SK-N-SH treated with all-trans-retinoic acid at 6 μM for 48 hours (cell line): ENCODE results near the gene TEAD1.

Source experiments
- ATAC-seq: fragments of 200-7000 bp; cut with Tn5 transposase; 3 replicates; pipeline ENCODE4 v1.9.1; 2020; ENCODE audit warnings: mild to moderate bottlenecking, moderate library complexity
- ARNTL ChIP-seq: fragments of 450-650 bp; formaldehyde crosslinking; IDR thresholded peaks from 2 replicates; pipeline ENCODE4 v1.5.0; 2020; ENCODE audit warnings: low read depth, mild to moderate bottlenecking, moderate library complexity, borderline replicate concordance
- BACH2 ChIP-seq: fragments of 250-450 bp; sonication (Bioruptor Pico); IDR thresholded peaks from 2 replicates; pipeline ENCODE4 v1.9.0; 2021; ENCODE audit warnings: mild to moderate bottlenecking, borderline replicate concordance
- CREB5 ChIP-seq: fragments of 250-450 bp; sonication (Bioruptor Pico); IDR thresholded peaks from 2 replicates; pipeline ENCODE4 v1.5.1; 2020; ENCODE audit warnings: low read depth, mild to moderate bottlenecking, moderate library complexity
- CSDC2 ChIP-seq: fragments of 250-450 bp; sonication (Bioruptor Pico); IDR thresholded peaks from 2 replicates; pipeline ENCODE4 v1.5.0; 2020; ENCODE audit warnings: mild to moderate bottlenecking, moderate library complexity
- CSRNP3 ChIP-seq: fragments of 250-450 bp; sonication (Bioruptor Pico); IDR thresholded peaks from 2 replicates; pipeline ENCODE4 v1.5.1; 2021; ENCODE audit warnings: mild to moderate bottlenecking, moderate library complexity
- ESRRG ChIP-seq: fragments of 250-450 bp; sonication (Bioruptor Pico); IDR thresholded peaks from 2 replicates; pipeline ENCODE4 v1.6.1; 2021; ENCODE audit warnings: mild to moderate bottlenecking
- GLIS3 ChIP-seq: fragments of 250-450 bp; sonication (Bioruptor Pico); IDR thresholded peaks from 2 replicates; pipeline ENCODE4 v1.5.0; 2020; ENCODE audit warnings: mild to moderate bottlenecking, moderate library complexity
- OSR1 ChIP-seq: fragments of 250-450 bp; sonication (Bioruptor Pico); IDR thresholded peaks from 2 replicates; pipeline ENCODE4 v1.8.0; 2022; ENCODE audit warnings: moderate library complexity, mild to moderate bottlenecking, inconsistent platforms
- PATZ1 ChIP-seq: fragments of 250-450 bp; sonication (Bioruptor Pico); IDR thresholded peaks from 2 replicates; pipeline ENCODE4 v1.8.0; 2020; ENCODE audit warnings: mild to moderate bottlenecking, moderate library complexity, borderline replicate concordance
- POU6F1 ChIP-seq: fragments of 250-450 bp; sonication (Bioruptor Pico); IDR thresholded peaks from 2 replicates; pipeline ENCODE4 v1.8.0; 2021; ENCODE audit warnings: low read depth, mild to moderate bottlenecking, moderate library complexity, borderline replicate concordance
- PPARA ChIP-seq: fragments of 250-450 bp; sonication (Bioruptor Pico); IDR thresholded peaks from 2 replicates; pipeline ENCODE4 v1.5.0; 2020; ENCODE audit warnings: mild to moderate bottlenecking, borderline replicate concordance
- RARB ChIP-seq: fragments of 250-450 bp; sonication (Bioruptor Pico); IDR thresholded peaks from 2 replicates; pipeline ENCODE4 v1.8.0; 2021; ENCODE audit warnings: mild to moderate bottlenecking, moderate library complexity
- TOX ChIP-seq: fragments of 250-450 bp; sonication (Bioruptor Pico); IDR thresholded peaks from 2 replicates; pipeline ENCODE4 v1.8.0; 2021; ENCODE audit warnings: mild to moderate bottlenecking, moderate library complexity, borderline replicate concordance
- TSHZ2 ChIP-seq: fragments of 250-450 bp; sonication (Bioruptor Pico); IDR thresholded peaks from 2 replicates; pipeline ENCODE4 v1.5.0; 2020; ENCODE audit warnings: mild to moderate bottlenecking, moderate library complexity
- ZC3H10 ChIP-seq: fragments of 250-450 bp; sonication (Bioruptor Pico); IDR thresholded peaks from 2 replicates; pipeline ENCODE4 v1.5.1; 2021; ENCODE audit warnings: mild to moderate bottlenecking, moderate library complexity
- ZFP3 ChIP-seq: fragments of 250-450 bp; sonication (Bioruptor Pico); IDR thresholded peaks from 2 replicates; pipeline ENCODE4 v1.5.0; 2020; ENCODE audit warnings: mild to moderate bottlenecking, moderate library complexity
- ZNF565 ChIP-seq: fragments of 450-650 bp; formaldehyde crosslinking; conservative IDR thresholded peaks from 2 replicates; pipeline ENCODE4 v1.5.0; 2020; ENCODE audit warnings: low read depth, mild to moderate bottlenecking, moderate library complexity
- ZNF70 ChIP-seq: fragments of 450-650 bp; formaldehyde crosslinking; IDR thresholded peaks from 2 replicates; pipeline ENCODE4 v1.5.0; 2020; ENCODE audit warnings: mild to moderate bottlenecking, moderate library complexity
- ZNF8 ChIP-seq: fragments of 450-650 bp; formaldehyde crosslinking; IDR thresholded peaks from 2 replicates; pipeline ENCODE4 v1.5.0; 2020; ENCODE audit warnings: mild to moderate bottlenecking, moderate library complexity

Gene TEAD1

GRCh38 chr11:12846786-12847615, 172.8 kb downstream of the TEAD1 start:
- no peak for ATAC-seq
- TF ChIP-seq TSHZ2 (CRISPR knock-in tag) (no peak), ZFP3 (CRISPR knock-in tag) (no peak), PPARA (CRISPR knock-in tag) (no peak), CSDC2 (CRISPR knock-in tag) (no peak), PATZ1 (no peak), ZNF8 (no peak), TOX (CRISPR knock-in tag) (no peak), CREB5 (CRISPR knock-in tag) (no peak), ZC3H10 (no peak), ESRRG (no peak), OSR1 (CRISPR knock-in tag) (no peak), GLIS3 (CRISPR knock-in tag) (no peak), POU6F1 (CRISPR knock-in tag) (no peak), ZNF565 (no peak), ARNTL (CRISPR knock-in tag) (no peak), CSRNP3 (no peak), BACH2 (CRISPR knock-in tag) (no peak)
- TF ChIP-seq, all 23 proteins: peak for 0

GRCh38 chr11:12848413-12848812, 174.2 kb downstream of the TEAD1 start:
- no peak for TF ChIP-seq CSRNP3
- TF ChIP-seq RARB (CRISPR knock-in tag), result no peak
- TF ChIP-seq ZNF70 (CRISPR knock-in tag), result no peak
- TF ChIP-seq, all 23 proteins: peak for 0
- no peak for ATAC-seq

GRCh38 chr11:12853325-12853651, 179.1 kb downstream of the TEAD1 start:
- ATAC-seq, result no peak
- TF ChIP-seq ZNF8, result no peak
- no peak for TF ChIP-seq POU6F1 (CRISPR knock-in tag)
